ENCODE data around the gene SPAM1.

SPAM1 gene

DNA sequence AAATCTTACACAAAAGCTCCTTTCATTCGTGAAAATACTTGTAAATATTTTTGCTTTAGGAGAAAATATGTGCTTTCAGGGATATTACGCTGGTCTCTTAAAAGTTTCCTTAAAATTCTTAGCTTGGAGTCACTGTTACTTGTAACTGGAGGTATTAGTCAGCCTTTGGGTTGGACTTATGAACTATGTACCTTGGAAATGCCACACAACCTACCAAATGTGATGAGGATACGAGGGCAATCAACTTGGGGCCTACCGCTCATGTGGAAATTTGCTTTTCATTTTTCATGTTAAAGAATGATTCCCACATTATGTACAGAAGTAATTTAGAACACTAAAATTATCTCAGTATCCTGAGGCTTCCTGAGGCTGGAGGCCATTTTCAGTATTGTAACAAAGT is 23.1 kb downstream of the SPAM1 start:
- Histone ChIP-seq H3K27ac (no peak overlapping the region), H3K9me3 (no peaks in the 10 kb centered on the region)
- TF ChIP-seq, protein P1, sequence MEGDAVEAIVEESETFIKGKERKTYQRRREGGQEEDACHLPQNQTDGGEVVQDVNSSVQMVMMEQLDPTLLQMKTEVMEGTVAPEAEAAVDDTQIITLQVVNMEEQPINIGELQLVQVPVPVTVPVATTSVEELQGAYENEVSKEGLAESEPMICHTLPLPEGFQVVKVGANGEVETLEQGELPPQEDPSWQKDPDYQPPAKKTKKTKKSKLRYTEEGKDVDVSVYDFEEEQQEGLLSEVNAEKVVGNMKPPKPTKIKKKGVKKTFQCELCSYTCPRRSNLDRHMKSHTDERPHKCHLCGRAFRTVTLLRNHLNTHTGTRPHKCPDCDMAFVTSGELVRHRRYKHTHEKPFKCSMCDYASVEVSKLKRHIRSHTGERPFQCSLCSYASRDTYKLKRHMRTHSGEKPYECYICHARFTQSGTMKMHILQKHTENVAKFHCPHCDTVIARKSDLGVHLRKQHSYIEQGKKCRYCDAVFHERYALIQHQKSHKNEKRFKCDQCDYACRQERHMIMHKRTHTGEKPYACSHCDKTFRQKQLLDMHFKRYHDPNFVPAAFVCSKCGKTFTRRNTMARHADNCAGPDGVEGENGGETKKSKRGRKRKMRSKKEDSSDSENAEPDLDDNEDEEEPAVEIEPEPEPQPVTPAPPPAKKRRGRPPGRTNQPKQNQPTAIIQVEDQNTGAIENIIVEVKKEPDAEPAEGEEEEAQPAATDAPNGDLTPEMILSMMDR (IDR thresholded peaks at IDR 0.05): no peak

DNA sequence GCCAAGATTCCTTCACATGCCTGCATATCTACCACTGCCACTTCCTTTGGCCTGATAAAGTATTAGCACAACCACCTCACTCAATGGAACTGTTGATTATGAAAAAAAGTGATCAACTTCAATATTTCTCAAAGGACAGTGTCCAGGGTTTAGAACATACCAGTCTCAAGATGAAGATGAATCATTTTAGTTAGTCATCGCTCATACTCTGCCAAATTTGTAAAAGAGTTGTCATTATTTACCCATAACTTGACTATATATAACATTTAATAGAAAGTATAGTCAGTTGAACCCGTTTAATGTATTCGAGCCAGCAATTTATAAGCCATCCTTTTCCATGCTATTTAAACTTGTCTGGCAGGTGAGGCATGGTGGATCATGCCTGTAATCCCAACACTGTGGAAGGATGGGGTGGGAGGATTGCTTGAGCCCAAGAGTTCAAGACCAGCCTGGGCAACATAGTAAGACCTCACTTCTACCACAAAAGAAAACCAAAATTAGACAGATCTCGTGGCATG is 33.2 kb downstream of the SPAM1 start:
- Histone ChIP-seq H3K36me3 (no peaks in the 10 kb centered on the region), H3K27ac (no peak overlapping the region)
- TF ChIP-seq, protein P1 (IDR thresholded peaks at IDR 0.05): no peak

More for the DNA sequence above, 23.1 kb downstream of the SPAM1 start:
- Histone ChIP-seq H3K27me3 (no peaks in the 10 kb centered on the region), H3K4me3 (ENCODE audit: low read depth in 1 of 2, low read length in 1 of 2) (no peak overlapping the region), H3K36me3 (no peaks in the 10 kb centered on the region), H3K4me1 (ENCODE audit: control insufficient read depth in 1 of 2, insufficient read depth in 1 of 2, low read depth in 1 of 2, low read length in 1 of 2) (no peaks in the 10 kb centered on the region)

DNA sequence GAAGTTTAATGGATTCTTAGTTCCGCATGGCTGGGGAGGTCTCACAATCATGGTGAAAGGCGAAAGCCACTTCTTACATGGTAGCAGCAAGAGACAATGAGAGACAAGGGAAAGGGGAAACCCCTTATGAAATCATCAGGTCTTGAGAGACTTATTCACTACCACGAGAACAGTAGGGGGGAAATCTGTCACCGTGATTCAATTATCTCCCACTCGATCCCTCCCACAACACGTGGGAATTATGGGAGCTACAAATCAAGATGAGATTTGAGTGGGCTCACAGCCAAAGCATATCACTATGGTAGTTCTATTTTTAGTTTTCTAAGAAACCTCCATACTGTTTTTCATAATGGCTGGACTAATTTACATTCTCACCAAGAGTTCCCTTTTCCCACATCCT is 36.7 kb downstream of the SPAM1 start:
- Histone ChIP-seq H3K4me3 (ENCODE audit: low read depth in 1 of 2, low read length in 1 of 2) (no peak overlapping the region), H3K27ac (no peak overlapping the region), H3K4me1 (ENCODE audit: control insufficient read depth in 1 of 2, insufficient read depth in 1 of 2, low read depth in 1 of 2, low read length in 1 of 2) (no peaks in the 10 kb centered on the region), H3K36me3 (no peaks in the 10 kb centered on the region), H3K27me3 (no peaks in the 10 kb centered on the region), H3K9me3 (no peaks in the 10 kb centered on the region)
- TF ChIP-seq, protein P1 (IDR thresholded peaks at IDR 0.05): no peak

More for the DNA sequence above, 33.2 kb downstream of the SPAM1 start:
- H3K9me3 ChIP-seq: no peaks in the 10 kb centered on the region
- H3K27me3 ChIP-seq: no peaks in the 10 kb centered on the region
- H3K4me1 ChIP-seq (ENCODE audit: control insufficient read depth in 1 of 2, insufficient read depth in 1 of 2, low read depth in 1 of 2, low read length in 1 of 2): no peaks in the 10 kb centered on the region
- no peak overlapping the region for H3K4me3 ChIP-seq (ENCODE audit: low read depth in 1 of 2, low read length in 1 of 2)

DNA sequence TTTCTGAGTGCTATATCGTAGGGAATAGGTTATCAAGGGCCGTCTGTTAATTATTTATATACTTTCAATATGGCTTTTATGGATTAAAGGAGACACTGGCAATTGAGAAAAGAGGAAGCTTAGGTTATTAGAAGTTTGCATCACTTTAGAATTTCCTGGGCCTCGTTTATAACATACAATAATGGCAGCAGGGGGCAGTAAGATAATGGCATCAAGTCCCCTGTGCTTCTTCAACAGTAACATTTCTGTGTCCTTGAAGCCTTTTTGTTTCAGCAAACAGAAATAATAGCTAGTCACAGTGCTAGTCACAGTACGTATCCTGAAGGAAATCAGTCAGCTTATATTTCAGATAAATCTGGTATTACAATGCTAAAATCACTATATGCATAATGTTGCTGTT is 41.9 kb downstream of the SPAM1 start:
- TF ChIP-seq, protein P1 (IDR thresholded peaks at IDR 0.05): no peak
- Histone ChIP-seq H3K27ac (no peak overlapping the region), H3K4me3 (ENCODE audit: low read depth in 1 of 2, low read length in 1 of 2) (no peak overlapping the region), H3K27me3 (no peaks in the 10 kb centered on the region), H3K4me1 (ENCODE audit: control insufficient read depth in 1 of 2, insufficient read depth in 1 of 2, low read depth in 1 of 2, low read length in 1 of 2) (no peaks in the 10 kb centered on the region), H3K36me3 (no peaks in the 10 kb centered on the region), H3K9me3 (no peaks in the 10 kb centered on the region)

DNA sequence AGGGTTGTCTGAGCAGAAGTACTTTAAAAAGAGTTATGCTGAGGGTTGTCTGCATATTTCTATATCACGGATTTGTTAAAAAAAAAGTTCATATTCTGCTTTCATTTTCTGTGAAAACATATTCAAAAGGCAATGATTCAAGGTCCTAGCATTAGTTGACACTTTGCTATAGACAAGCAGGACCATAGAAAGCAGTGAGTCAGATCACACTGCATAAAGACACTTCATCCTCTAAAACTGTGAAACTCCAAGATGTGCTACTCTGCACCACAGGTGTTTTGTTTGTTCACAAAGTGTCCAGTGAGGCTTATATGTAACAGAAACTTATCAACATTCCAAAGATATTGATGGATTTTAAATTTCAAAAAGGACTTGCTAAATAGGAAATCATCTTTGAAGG is 47.0 kb downstream of the SPAM1 start:
- H3K4me3 ChIP-seq (ENCODE audit: low read depth in 1 of 2, low read length in 1 of 2): no peak overlapping the region
- H3K9me3 ChIP-seq: no peaks in the 10 kb centered on the region
- H3K4me1 ChIP-seq (ENCODE audit: control insufficient read depth in 1 of 2, insufficient read depth in 1 of 2, low read depth in 1 of 2, low read length in 1 of 2): no peaks in the 10 kb centered on the region
- H3K27me3 ChIP-seq: no peaks in the 10 kb centered on the region
- TF ChIP-seq, protein P1 (IDR thresholded peaks at IDR 0.05): no peak
- no peaks in the 10 kb centered on the region for H3K36me3 ChIP-seq
- no peak overlapping the region for H3K27ac ChIP-seq

DNA sequence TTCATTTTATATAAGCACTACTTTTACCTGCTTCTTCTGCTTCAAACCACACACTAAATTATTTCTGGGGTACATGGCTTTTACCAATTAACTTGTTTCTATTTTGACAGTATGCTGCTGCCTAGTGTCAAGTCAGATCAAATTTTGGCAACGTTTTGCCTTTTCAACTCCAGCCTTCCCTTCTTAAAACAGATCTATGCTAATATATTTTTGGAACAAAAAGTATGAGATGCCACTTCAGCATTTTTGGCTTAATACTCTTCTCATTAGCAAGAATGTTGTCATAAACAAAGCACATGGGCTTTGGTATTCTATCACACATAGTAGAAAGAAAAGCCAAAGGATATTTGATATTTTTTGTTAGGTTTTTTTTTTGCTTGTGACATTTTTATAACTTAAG is 47.8 kb downstream of the SPAM1 start:
- Histone ChIP-seq H3K4me3 (ENCODE audit: low read depth in 1 of 2, low read length in 1 of 2) (no peak overlapping the region), H3K9me3 (no peaks in the 10 kb centered on the region), H3K4me1 (ENCODE audit: control insufficient read depth in 1 of 2, insufficient read depth in 1 of 2, low read depth in 1 of 2, low read length in 1 of 2) (no peaks in the 10 kb centered on the region), H3K27ac (no peak overlapping the region), H3K36me3 (no peaks in the 10 kb centered on the region), H3K27me3 (no peaks in the 10 kb centered on the region)
- TF ChIP-seq, protein P1 (IDR thresholded peaks at IDR 0.05): no peak

Data from neutrophil (primary cell).